GM19099 (cell line): ENCODE measurements around the gene TFEC.

Experiments used
- POLR2A ChIP-seq: IDR thresholded peaks from 3 replicates; pipeline ENCODE4 v1.6.1; 2011; ENCODE audit warnings: low read depth; ENCODE audit not compliant: insufficient read length; ENCODE audit errors: extremely low read depth

TFEC gene

GRCh38 chr7:115964799-115965198 is 65.8 kb downstream of the TFEC start:
- no peak for TF ChIP-seq POLR2A

DNA sequence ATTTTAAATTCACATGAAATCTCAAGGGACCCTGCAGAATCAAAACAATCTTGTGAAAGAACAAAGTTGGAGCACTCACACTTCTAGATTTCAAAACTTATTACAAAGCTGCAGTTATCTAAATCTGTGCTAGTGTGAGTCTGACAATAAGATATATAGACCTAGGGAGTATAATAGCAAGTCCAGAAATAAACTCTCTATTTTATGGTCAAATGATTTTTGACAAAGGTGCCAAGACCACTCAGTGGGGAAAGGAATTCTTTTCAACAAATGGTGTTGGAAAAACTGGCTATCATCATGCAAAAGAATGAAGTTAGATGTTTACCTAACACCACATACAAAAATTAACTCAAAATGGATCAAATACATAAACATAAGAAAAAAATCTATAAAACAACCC is 68.2 kb downstream of the TFEC start:
- no peak for TF ChIP-seq POLR2A

DNA sequence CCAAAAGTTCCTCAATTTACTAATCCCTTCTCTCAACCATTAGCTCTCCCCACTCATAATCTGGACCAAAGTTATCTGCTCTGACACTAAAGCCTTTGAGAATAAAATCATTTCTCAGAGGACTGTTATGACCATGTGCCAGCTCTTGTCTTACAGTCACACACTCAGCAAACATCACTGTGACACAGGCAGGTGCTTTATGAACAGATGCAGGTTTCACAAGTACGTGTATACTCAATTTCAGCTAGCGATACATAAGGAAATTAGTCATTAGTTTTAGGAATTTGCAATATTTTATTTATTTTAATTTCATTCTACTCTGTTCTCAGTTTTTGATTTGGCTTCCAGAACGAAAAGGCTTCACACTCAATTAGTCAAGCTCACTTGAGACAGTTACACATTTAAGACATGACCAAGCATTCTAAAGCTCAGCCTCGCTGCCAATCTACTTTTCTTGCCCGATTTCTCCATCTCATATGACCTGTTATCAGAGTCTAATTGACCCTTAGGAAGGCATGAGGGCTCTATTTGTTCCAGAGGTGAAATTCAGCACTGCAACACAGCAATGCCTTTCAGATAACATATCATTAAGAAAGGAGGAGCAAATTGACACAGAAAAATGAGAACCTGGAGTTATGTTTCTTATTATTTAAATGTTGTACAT is 76.8 kb downstream of the TFEC start:
- no peak for TF ChIP-seq POLR2A

- no peak for TF ChIP-seq POLR2A
Observed at GRCh38 chr7:115952832-115953231, 77.7 kb downstream of the TFEC start.

GRCh38 chr7:115951547-115951946 is 79.0 kb downstream of the TFEC start:
- no peak for TF ChIP-seq POLR2A

- no peak for TF ChIP-seq POLR2A
Observed at GRCh38 chr7:115941703-115942268, 88.8 kb downstream of the TFEC start.

- TF ChIP-seq POLR2A = no peak
Observed at GRCh38 chr7:115940460-115941060, 90.0 kb downstream of the TFEC start.

DNA sequence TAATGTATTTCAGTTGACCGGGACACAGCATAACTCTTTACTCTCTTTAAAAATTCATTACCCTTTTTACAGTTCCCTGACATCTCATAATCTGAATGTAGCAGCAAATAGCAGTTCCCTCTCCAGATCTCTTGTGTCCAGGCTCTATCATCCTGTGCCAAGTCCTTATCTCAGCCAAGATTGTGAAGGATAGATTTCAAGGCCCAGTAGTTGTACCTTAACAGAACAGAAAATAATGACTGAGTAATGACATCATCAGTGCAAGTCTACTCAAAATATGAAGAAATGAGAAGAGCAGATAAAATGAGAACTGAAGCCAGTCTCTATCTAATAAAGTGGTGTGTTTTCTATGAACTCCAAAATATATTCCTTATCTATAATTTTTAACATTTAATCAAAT is 92.6 kb downstream of the TFEC start:
- no peak for TF ChIP-seq POLR2A

DNA sequence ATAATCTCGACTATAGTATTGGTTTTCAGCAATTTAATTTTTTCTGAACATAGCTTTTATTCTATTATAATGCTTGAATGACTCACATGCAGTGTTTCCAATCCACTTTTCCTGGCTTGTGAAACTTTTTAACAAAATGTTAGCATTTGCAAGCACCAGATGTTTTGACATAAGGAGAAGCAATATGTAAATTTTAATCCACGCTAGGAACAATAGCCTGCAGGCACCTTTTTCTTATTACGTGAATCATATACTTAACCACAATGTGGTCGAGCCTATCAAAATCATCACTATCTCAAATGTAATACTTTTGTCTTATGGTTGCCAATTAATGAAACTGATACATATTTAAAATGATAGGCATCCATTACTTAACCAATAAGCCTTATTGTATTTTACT is 97.1 kb downstream of the TFEC start:
- no peak for TF ChIP-seq POLR2A

DNA sequence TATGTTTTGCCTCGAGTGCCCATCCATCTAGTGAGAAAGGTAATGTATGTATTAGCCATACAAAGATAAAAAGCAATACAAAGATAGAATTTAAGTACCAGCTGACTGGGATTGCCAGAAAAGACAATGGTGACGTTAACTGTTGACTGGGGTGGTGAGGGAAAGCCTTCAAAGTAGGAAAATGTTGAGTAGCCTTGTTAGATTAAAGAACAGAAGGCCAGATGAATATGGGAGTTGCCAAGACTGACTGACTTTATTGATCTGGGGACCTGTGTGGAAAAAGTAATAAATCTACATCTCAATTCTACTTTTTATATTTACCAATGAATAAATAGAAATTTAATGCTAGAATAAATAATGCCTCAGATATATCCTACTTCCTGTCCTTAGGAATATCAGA is 97.7 kb downstream of the TFEC start:
- TF ChIP-seq POLR2A = no peak

DNA sequence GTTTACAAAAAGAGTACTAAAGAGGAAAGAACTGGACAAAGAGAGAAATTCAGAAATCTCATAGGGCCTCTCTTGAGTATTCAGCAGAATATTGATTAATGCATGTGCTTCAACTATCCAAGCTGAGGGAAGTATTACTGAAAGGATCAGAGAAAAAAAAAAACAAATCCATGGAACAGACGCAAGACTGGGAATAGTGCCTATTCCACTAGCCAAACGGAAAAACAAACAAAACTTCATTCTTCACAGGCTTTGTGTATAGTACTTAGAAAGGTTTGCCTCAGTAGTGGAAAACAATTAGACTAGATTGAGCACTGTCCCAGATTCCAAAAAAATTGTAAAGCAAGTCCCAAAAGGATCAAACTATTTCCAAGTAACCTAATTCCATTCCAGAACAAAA is 106.2 kb downstream of the TFEC start:
- no peak for TF ChIP-seq POLR2A

DNA sequence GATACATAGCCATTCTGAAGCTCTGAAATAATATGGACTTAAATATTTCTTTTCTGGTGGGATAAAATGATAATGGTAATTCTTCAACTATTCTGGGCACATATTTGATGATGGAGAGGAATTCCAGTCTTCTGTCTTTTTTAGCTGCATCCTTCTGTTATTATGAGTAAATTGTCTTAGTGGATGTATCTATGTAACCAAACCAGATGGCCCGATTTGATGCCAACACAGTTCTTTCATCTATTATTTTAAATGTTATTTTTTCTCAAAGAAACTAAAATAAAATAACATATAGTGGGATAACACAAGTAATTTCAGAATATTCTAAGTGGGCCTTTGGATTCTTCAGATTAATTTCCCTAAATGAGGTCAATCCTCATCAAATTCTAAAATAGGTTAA is 110.2 kb downstream of the TFEC start:
- TF ChIP-seq POLR2A = no peak

DNA sequence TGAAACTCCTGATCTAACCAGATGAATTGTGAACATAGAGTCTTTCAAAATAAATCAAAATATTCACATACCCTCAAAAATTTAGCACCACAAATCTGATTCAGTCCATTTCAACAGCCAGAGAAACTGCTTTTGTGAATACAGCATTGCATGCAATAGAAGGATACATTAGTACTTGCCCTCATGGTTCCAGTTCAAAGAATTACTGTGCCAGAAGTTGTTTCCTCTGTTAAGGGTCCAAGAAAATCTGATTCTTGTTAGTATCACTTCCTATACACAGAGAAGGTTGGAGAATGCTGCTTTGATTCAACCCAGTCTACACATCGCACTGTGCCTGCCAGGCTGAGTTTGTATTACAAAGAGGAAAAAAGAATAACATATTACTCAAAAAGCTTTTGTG is 115.6 kb downstream of the TFEC start:
- TF ChIP-seq POLR2A = no peak

- TF ChIP-seq POLR2A = no peak
Observed at GRCh38 chr7:115911465-115911864, 119.1 kb downstream of the TFEC start.

DNA sequence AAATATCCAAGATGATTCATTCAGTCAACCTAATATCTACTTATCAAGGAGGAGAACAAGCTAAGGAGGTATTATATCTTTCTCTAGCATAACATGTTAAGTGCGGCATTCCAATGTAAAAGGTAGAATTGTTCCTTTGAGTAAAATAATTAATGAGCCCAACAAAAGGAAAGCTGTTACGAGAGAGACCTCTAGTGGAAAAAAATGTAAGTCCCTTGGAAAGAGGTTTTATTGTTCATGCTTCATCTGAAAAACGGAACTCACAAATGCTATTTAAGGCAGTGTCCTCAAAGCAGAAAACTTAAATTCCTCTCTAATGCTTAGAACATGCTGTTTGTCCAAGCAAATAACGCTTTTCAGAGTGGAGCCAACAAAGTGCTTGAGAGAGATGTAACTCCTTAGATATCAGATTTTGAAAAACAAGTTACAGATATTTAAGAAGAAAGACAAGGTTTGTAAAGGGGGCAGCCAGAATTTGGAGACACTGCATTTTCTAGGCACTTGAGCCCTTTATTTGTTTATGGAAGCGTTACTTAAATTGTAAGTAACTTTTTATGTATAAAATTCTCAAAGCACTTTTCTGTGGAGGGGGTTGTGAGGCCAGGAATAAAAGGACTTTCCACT is 119.9 kb downstream of the TFEC start:
- TF ChIP-seq POLR2A = no peak

- no peak for TF ChIP-seq POLR2A
Observed at GRCh38 chr7:115906731-115907130, 123.8 kb downstream of the TFEC start.

DNA sequence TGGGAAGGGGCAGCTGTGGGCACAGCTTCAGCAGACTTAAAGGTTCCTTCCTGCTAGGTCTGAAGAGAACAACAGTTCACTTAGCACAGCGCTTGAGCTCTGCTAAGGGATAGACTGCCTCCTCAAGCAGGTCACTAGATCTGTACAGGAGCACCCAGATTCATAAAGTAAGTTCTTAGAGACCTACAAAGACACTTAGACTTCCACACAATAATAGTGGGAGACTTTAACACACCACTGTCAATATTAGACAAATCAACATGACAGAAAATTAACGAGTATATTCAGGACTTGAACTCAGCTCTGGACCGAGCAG is 140.9 kb downstream of the TFEC start:
- TF ChIP-seq POLR2A = no peak

- no peak for TF ChIP-seq POLR2A
Observed at GRCh38 chr7:115888981-115889668, 141.4 kb downstream of the TFEC start.
